Thyroid gland (tissue), 4 donors: ENCODE results near the gene PCBD1.

Experiments
- CTCF ChIP-seq, 6 experiments: fragments of 200-600 bp in 3 of 6; fragments of 450-650 bp in 3 of 6; sonication (generic) in 3 of 6; IDR thresholded peaks; one replicate each; pipeline ENCODE4 v1.5.1; 2016 to 2019; ENCODE audit warnings: antibody characterized with exemption in 6 of 6, mild to moderate bottlenecking in 2 of 6, inconsistent platforms in 1 of 6, moderate library complexity in 1 of 6
- POLR2A ChIP-seq, 2 donors: fragments of 450-650 bp; IDR thresholded peaks; one replicate each; pipeline ENCODE4 v1.6.1; 2017; ENCODE audit warnings: antibody characterized with exemption in 2 of 2, mild to moderate bottlenecking in 2 of 2, moderate library complexity in 1 of 2

- TF ChIP-seq CTCF (IDR thresholded peaks at IDR 0.05) (no peak), POLR2A (IDR thresholded peaks at IDR 0.05) (no peak)
These were observed 17.0 kb upstream of the PCBD1 start for GRCh38 chr10:70905071-70906021.
